ENCODE results near the gene TRIM29.
A peak's percentile ranks its signal among the peaks of the same experiment; 100 is the strongest.
"Not testable (repeated sequence)": the region's sequence is repeated elsewhere in the genome, so short reads cannot be mapped to it uniquely, and the experiment has no call there.

The TRIM29 gene

DNA sequence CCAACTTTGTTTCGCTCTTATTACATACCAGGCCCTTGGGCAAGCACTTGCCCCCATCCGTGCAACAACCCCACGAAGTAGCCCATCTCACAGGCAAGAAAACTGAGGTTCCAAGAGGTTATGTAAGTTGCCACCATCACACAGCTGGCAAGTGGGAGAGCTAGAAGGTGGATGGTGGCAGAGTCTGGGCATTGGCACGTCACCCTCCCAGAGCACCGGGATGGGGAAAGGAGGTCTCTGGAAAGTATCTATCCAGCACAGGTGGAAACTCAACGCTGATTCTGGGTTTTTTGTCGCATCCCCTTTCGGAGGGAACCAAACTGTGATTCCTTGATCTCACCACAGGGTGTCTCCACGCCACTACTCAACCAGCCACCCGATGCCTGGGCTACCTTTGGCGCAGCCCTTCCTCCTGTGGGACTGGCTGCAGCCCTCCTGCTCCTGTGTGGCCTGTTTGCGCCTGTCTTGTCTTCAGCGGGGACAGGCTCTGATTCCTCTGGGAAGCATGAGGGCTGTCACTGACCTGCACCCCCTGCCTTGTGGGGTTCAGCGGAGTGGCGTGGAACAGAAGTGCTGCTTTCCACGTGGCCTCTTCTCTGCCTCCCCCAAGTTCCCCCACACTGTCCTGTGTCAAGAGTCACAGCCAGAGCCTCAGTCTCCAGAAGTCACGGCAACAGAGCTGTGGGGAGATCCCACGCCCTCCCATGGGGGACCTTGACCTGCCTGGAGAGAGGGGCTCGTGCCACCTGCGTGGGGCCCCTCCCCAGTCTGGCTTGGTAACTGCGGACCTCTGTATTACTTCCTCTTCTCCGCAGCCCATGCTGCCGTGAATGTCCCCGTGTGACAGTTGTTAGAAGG, 34.4 kb upstream of the TRIM29 start:
- DNase-seq (ENCODE audit: low spot score), result peak; percentile 69

DNA sequence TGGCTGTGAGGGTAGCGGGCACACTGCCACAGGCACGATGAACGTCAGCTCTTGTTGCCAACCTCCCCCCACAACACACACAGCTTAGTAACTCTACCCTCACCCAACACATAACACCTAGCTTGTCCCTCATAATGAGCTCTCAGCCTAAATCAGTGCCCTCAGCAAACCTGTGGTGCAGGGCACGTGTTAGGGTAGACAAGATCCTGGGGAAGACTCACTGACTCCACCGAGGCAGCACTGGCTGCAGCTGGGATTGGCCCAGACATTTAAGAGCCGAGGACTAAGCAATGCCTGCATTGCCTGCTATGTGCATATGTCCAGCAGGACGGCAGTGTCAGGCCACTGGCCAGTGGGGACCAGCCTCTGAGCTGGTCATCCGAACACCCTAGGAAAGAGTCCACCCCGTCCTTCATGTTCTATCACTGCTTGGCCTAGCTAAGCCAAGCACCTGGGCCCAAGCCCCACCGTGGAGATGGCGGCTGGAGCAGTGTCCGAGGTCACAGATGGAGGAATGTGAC, 32.9 kb upstream of the TRIM29 start:
- no peak for DNase-seq (ENCODE audit: low spot score)

DNA sequence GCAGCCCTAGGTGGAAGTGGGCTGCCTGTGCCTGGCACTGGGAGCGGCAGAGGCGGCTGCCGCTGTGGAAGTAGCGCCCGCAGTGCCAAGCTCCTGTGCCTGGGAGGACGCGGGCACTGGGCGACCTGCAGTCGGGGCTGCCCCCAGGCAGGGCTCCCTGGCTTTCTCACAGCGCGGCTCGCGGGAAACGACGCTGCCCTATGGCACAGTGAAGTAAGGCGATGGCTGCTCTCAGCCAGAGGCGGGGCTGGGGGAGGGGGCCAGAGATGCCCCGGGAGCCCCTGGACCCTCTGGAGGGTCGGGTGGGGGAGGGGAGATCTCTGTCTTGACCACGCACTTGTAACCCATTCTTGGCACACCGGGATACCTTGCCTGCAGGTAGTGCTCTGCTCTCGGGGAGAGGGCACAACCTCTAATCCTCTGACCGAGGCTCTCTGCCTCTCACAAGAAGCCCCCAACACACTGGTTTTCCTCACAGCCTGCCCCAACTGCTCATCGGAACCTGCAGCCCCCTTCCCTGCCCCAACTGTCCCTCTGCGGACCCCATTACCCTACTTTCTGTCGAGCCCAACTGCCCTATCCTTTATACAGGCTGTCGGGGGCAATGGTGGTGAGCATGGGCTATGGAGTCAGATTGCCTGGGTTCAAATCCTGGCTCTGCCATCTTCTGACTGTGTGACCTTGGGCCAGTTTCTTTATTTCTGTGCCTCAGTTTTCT, 32.2 kb upstream of the TRIM29 start:
- no peak for DNase-seq (ENCODE audit: low spot score)

DNA sequence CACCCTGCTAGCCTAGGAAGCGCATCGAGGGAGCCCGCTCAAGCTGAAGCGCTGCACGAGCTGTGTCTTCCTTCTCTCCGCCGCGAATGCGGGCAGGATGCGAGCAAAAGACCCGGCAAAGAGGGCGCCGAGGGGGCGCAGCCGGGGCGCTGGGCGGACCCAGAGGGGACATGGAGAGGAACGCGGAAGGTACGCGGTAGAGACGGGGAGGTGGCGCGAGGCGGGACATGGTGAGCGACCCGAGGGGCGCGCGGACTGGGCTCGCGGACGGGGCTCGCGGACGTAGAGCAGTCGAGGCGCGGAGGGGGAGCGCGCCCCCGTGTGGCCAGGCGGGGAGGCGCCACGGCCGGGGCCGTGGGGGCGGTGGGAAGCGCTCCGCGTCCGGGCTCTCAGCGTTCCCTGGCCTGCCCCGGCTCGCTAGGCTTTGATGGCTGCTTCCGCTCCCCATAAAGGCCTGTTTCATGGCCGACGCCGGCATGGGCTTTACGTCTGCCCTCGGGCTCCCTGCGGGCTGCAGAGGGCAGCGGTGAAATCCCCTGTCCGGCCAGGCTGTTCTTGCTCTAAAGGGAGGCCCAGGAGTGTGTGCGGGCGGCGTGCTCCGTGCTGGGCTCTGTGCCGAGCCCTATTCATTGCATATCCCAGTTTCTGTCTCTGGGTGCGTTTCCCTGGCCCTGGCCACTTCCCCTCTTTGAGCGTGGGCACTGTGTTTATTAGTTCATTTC, 31.2 kb upstream of the TRIM29 start:
- DNase-seq (ENCODE audit: low spot score), result peak; percentile 78

DNA sequence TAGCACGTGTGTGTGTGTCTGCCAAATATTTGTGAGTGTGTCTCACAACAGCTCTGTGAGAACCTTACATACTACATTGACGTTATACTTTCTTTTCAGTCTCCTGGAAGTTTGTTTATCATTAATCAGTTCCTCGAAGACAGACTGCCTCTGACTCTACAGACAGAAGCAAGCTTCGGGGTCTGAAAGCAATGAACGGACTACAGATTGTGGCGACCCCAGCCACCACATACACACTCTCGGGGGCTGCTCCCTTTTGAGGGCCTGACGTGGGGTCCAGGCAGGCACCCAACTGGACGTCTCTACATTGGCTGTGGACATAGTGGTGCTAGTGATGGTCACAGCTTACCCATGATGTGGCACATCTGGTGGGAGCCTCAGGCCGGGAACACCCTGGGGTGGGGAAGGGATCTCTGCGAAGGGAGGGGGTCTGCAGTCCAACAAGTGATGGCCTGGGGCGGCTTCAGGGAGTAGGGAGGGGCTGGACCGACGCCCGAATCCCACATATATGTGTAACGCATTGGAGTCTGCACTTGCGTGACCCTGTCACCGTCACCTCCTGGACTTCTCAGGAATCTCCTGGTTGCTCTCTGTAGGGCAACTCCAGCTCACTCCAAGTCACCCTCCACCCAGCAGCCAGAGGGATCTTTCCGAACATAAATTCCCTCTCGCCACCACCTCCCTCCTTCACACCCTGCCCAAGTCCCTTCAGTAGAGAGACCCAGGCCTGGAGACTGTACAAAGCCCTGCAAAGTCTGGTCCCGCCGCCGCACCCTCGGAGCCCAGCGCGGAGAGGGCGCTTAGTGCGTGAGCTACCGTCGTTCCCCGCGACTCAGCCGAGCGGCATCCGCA, 30.4 kb upstream of the TRIM29 start:
- no peak for DNase-seq (ENCODE audit: low spot score)

DNA sequence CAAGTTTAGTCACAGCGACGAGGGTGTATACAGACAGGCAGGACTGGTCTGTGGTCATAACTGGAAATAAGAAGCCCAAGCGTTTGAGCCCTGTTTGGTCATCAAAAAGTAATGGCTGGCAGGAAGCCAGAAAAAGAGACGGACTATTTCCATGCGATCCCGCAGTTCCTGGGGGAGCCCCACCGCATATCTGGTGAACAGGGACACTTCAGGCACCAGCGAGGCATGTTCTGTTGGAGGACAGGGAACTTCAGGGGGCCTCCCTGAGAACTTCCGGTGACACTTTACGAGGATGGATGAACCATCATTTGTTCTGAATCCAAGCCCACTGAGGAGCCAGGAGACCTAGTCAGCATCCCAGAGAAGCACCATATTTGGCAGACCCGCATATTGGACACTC, 29.7 kb upstream of the TRIM29 start:
- no peak for DNase-seq (ENCODE audit: low spot score)

DNA sequence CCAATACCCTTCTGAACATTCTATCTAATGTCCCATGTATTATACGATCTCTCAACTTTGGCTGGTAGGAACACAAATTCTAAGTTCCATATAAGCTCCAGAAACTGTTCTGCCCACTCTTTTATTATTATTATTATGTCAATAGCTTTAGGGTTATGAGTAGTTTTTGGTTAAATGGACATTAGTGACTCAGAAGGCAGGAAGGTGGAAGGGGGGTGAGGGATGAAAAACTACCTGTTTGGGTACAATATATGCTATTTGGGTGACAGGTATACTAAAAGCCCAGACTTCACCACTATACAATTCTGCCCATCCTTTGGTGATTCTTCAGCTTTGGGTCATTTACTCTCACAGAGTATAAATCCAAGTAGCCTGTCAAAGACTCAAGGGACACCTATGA, 22.5 kb upstream of the TRIM29 start:
- DNase-seq (ENCODE audit: low spot score), result no peak

DNA sequence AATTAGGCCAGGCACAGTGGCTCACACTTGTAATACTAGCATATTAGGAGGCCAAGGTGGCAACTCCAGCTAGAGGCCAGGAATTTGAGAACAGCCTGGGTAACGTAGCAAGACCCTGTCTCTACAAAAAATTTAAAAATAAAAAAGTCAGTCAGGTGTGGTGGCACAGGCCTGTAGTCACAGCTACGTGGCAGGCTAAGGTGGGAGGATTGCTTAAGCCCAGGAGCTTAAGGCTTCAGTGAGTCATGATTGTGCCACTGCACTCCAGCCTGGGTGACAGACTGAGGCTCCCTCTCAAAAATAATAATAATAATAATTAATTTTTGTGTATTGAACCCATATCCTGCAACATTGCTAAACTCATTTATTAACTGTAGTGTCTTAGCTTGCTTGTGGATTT, 15.3 kb upstream of the TRIM29 start:
- DNase-seq (ENCODE audit: low spot score), result no peak

DNA sequence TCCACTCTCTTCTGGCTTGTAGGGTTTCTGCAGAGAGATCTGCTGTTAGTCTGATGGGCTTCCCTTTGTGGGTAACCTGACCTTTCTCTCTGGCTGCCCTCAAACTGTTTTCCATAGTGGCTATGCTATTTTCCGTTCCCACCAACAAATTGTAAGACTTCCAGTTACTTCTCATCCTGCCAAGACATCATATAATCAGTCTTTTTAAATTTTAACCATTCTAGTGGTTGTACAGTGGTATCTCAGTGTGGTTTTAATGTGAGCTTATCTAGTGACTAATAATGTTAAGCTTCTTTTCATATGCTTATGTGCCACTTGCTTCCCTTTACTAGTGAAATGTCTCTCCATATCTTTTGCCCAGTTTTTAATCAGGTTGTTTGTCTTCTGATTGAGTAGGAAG, 13.6 kb upstream of the TRIM29 start:
- DNase-seq (ENCODE audit: low spot score), result no peak

DNA sequence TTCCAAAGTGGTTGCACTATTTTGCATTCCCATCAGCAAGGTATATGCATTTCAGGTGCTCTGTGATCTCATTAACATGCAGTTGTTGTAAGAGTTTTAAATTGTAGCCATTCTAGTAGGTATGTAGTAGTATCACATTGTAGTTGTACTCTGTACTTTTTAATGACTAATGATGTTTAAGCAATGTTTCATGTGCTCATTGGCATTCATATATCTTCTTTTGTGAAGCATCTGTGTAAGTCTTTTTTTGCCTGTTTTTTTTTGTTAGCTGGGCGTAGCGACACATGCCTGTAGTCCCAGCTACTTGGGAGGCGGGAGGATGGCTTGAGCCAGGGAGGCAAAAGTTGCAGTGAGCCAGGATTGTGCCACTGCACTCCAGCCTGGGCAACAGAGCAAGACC, 11.3 kb upstream of the TRIM29 start:
- no peak for DNase-seq (ENCODE audit: low spot score)

DNA sequence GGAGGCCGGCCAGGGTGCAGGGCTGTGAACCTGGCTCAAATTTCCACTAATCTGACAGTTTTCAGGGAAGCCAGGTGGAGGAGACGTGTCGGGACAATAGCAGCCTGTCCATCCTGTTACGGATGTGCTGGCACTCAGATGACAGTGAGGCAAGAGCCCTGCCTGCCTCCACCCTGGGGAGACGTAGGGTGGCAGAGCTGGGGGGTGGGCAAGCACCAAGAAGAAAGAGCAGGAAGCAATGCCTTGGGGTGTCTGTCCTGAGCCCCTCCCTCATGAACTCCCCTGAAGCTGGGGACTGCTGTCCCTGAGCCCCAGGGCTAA, 10.0 kb upstream of the TRIM29 start:
- no peak for DNase-seq (ENCODE audit: low spot score)

DNA sequence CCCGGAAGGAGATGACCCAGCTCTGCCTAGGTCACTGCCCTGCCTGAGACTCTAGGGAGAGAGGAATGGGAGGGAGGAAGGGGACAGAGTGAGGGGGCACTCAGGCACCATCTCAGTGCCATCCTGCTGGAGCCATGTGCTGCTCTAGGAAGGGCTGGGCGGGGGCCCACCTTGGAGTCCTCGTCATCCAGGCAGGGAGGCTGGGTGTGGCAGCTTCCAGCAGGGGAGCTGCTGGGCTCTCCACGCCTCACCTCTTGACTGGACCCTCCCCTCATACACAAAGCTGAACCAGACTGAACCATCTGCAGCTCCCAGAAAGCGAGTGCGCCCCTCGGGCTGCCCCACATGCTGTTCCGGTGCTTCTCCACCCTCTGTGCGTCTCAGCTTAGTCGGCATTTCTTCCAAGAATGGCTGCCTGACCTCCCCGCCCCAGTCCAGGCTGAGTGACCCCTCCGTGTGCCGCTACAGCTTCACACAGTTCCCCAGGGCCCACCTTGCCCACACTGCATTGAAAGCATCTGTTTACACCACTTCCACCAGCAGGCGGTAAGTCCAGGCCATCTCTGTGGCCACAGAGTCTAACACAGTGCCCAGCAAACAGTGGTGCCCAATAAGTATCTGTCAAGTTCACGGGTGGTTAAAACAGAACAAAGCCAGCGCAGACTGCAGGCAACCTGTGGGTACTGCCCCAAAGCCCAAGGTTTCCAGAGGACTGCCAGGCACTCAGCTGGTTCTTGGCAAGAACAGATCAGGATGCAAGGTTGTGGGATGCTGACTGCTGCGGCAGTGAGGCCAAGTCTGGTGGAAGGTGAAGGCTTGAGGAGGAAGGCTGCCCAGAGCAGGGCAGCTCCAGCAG, 9.4 kb upstream of the TRIM29 start:
- DNase-seq (ENCODE audit: low spot score), result no peak

DNA sequence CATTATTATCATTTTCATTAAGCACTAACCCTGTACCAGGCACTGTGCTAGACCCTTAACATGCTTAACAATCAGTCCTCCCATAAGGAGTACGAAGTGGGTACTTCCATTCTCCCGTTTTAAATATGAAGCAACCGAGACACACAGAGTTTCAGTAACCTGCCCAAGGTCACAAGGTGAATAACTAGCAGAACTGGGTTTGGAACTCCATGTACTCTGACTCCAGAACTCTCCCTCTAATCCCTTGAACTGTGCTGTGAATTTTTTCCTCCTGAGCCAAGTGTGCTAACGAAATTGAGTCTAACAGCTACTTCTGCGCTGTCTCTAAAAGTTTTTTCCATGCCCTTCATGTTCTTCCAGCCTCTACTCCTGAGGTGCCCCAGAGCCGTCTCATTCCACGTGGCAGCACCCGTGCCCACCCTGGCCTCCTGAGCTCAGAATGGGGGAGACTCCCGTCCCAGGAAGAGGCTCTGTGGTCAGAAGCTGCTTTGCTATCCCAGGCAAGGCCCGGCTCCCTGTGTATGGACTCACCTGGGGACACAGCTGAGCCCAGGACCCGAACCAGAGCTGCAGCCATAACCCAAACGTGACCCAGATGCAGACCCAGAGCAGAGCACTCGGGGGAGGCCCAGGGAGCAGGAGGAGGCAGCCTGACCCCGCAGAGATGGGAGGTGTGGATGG, 8.6 kb upstream of the TRIM29 start:
- no peak for DNase-seq (ENCODE audit: low spot score)

DNA sequence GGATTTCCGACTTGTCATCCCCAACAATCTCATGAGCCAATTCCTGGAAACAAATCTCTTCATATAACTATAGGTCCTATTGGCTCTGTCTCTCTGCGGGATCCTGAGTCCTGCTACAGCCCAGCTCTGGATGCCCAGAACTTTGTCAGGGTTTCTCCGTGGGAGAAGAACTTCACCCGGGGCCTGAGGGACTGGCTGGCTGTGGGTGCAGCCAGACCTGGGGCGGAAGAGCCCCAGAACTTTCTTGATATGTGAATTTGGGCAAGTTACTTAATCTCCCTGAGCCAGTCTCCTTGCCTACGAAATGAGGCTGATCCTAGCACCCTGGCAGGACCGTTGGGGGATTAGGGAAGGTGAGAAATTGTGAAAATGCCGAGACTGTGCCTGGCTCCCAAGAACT, 6.6 kb upstream of the TRIM29 start:
- DNase-seq (ENCODE audit: low spot score), result no peak

DNA sequence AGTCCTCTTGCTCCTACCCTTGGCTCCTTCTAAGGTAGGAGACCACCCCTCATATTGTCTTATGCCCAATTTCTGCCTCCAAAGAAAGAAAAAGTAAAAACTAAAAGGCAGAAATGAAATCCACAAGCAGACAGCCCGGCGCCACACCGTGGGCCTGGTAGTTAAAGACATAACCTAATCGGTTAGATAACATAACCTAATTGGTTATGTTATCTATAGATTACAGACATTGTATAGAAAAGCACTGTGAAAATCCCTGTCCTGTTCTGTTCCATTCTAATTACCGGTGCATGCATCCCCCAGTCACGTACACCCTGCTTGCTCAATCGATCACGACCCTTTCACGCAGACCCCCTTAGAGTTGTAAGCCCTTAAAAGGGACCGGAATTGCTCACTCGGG, 5.6 kb upstream of the TRIM29 start:
- not testable (repeated sequence) for DNase-seq (ENCODE audit: low spot score)

DNA sequence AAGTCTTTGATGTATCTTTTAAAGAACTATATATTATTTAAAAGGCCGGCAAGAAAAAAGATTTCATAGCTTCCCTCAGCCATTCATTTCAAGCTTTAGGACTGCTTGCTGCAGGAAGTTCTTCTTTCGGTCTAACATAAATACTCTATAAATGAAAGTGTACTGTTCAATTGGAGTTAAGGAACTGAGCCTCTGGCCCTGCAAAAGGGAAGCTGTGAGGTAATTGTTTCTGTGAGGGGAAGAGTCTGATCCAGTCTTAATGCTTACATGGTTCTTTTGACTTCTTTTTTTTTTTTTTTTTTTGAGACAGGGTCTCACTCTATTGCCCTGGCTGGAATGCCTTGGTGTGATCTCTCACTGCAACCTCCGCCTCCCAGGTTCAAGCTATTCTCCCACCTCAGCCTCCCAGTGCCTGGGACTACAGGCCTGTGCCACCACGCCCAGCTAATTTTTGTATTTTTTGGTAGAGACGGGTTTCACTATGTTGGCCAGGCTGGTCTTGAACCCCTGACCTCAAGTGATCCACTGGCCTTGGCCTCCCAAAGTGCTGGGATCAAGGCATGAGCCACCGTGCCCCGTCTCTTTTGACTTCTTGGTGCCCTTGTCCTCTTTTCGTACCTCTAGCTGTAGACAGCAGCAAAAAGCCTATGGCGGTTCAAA, 4.7 kb upstream of the TRIM29 start:
- DNase-seq (ENCODE audit: low spot score), result no peak

DNA sequence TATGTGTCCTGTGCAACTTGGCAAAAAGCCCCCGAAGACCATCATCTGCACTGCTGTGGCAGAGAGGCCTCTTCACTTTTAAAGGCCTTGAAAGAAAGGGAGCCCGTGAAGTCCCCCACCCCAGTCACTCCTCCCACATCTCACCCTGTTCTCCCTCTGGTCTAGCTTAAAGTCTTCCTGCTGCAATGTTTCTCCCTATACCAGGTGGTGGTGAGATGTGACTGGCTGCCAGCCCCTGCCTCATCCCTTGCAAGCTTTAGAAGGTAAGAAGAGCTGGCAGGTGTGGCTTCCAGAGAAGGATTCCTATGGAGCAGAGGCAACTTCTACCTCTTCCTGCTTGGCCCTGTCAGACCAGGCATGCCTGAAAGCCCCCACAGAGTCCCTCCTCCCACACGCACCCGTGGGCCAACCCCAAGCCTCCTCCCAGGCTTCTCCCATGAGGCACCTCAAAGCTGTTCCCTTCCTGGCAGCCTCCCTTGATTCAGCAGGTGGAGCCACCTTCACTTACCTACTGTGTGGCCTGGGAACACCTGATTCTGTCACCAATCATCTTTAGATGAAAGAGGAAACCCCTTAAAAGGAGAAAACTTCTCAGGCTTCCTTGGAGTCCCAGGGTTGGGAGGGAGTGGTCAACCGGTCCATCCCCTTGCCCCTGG, 4.0 kb upstream of the TRIM29 start:
- no peak for DNase-seq (ENCODE audit: low spot score)

DNA sequence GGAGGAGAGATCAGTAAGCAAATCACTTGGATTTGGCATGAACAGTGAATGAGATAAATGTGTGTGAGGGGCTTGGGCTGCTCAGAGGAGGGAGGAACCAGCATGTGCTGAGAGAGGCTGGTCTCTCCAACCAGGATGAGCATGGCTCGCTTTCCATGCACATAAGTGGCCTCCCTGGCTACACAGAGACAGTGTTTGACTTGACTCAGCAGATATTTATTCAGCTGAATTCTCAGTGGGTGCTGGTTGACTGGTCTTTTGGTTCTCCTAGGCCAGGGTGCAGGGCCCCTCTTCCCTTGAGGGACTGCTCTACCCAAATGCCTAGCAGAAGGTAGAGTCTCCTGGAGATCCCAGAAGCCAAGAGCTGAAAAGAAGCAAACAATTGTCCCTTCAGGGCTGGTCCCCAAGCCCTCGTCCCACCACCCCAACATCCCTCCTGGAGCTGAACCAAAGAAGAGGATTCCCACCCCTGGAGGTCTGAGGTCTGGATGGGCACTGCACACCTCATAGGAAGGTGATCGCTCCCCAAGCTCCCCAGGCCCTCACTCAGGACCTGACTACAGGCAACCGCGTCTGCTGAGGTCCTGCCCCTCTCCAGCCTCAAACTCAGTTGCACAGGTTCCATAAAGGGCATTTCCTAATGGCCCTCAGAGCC, 3.3 kb upstream of the TRIM29 start:
- DNase-seq (ENCODE audit: low spot score), result no peak

Data from germinal center (tissue), 1 donor.